ENCODE results near the gene TST.

DNA sequence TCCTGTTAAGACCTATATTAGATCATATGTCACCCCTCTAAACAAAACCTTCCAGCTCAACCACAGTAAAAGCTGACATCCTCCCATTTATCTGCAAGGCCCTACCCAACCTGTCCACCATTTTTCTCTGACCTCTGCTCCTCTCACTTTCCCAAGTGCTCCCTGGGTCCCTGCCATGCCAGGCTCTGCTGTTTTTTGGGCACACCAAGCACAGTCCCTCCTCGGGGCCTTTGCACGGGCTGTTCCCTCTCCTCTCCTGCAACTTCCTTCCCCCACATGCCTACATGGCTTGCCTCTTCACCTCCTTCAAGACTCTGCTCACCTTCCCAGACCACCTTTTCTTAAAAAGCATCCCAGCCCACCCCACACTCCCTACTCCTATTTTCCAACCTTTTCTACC lies 9.8 kb downstream of the TST start:
- TF ChIP-seq, protein P1, sequence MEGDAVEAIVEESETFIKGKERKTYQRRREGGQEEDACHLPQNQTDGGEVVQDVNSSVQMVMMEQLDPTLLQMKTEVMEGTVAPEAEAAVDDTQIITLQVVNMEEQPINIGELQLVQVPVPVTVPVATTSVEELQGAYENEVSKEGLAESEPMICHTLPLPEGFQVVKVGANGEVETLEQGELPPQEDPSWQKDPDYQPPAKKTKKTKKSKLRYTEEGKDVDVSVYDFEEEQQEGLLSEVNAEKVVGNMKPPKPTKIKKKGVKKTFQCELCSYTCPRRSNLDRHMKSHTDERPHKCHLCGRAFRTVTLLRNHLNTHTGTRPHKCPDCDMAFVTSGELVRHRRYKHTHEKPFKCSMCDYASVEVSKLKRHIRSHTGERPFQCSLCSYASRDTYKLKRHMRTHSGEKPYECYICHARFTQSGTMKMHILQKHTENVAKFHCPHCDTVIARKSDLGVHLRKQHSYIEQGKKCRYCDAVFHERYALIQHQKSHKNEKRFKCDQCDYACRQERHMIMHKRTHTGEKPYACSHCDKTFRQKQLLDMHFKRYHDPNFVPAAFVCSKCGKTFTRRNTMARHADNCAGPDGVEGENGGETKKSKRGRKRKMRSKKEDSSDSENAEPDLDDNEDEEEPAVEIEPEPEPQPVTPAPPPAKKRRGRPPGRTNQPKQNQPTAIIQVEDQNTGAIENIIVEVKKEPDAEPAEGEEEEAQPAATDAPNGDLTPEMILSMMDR (IDR thresholded peaks at IDR 0.05), result no peak
- no peak for TF ChIP-seq POLR2A (IDR thresholded peaks at IDR 0.05)

Measured in esophagus squamous epithelium (tissue), 4 donors.